ENCODE measurements around the gene POU5F1.
A peak's percentile ranks its signal among the peaks of the same experiment; 100 is the strongest.

Gene POU5F1

GRCh38 chr6:31114541-31114878 is 56.0 kb downstream of the POU5F1 start, which contains the start of gene PSORS1C1:
Gene PSORS1C1, plus strand, starts transcription at chr6:31114800. Its CDS starts 14,833 bp downstream, at chr6:31129633.
- peak; percentile 94 for DNase-seq (ENCODE audit: low read depth)
